Cardiac fibroblast (primary cell): ENCODE measurements around the gene TCEANC2.

ENCODE experiments used
- DNase-seq, 2 donors: peaks; one replicate each; pipeline versions ENCODE4 v3.0.0 to v3.0.0-alpha.2; 2010; ENCODE audit warnings: low read depth in 2 of 2
- H3K4me3 ChIP-seq, 2 donors: replicated peaks in 1 of 2; 1 replicate in 1 of 2; 2 replicates in 1 of 2; pipeline ENCODE4 v1.5.1; 2011; ENCODE audit warnings: low read depth in 2 of 2, low read length in 2 of 2, mild to moderate bottlenecking in 2 of 2, moderate library complexity in 1 of 2
- CTCF ChIP-seq: IDR thresholded peaks from one replicate; pipeline ENCODE4 v1.5.1; 2011; ENCODE audit warnings: low read depth, mild to moderate bottlenecking, low read length, inconsistent platforms

Gene TCEANC2

GRCh38 chr1:54070171-54070837 lies 16.9 kb downstream of the TCEANC2 start:
- TF ChIP-seq CTCF, result peak; percentile 80
- no peak overlapping the region for H3K4me3 ChIP-seq
- DNase-seq, result peak; percentile 70 to 71

GRCh38 chr1:54077359-54077758 lies 24.0 kb downstream of the TCEANC2 start:
- no peak overlapping the region for H3K4me3 ChIP-seq
- TF ChIP-seq CTCF, result no peak
- DNase-seq, result no peak

GRCh38 chr1:54080598-54081049 lies 27.2 kb downstream of the TCEANC2 start:
- no peak for DNase-seq
- no peak for TF ChIP-seq CTCF
- H3K4me3 ChIP-seq, result no peak overlapping the region

- peak; percentile 87 for TF ChIP-seq CTCF
- no peak overlapping the region for H3K4me3 ChIP-seq
- DNase-seq, result peak; percentile 81 to 83
These were observed 28.2 kb downstream of the TCEANC2 start for GRCh38 chr1:54081306-54082270.

GRCh38 chr1:54084794-54085193 lies 31.4 kb downstream of the TCEANC2 start:
- no peak for DNase-seq
- TF ChIP-seq CTCF, result no peak
- no peak overlapping the region for H3K4me3 ChIP-seq

GRCh38 chr1:54086754-54087153 lies 33.3 kb downstream of the TCEANC2 start:
- no peak for TF ChIP-seq CTCF
- no peak overlapping the region for H3K4me3 ChIP-seq
- no peak for DNase-seq
